ENCODE measurements around the gene TFCP2L1.
"Not testable (repeated sequence)": the region's sequence is repeated elsewhere in the genome, so short reads cannot be mapped to it uniquely, and the experiment has no call there.

The TFCP2L1 gene

GRCh38 chr2:121307048-121307447 lies 22.0 kb upstream of the TFCP2L1 start:
- DNase-seq (ENCODE audit: low spot score in 2 of 2) (no peak), ATAC-seq (ENCODE audit: low read depth) (no peak)
- Mint-ChIP-seq H3K27me3 (peaks cover 17% of the 10 kb centered on the region), H3K27ac (no peak overlapping the region), H3K9me3 (peaks cover 4% of the 10 kb centered on the region), H3K4me1 (no peaks in the 10 kb centered on the region), H3K4me3 (no peak overlapping the region), H3K36me3 (no peaks in the 10 kb centered on the region)

- Mint-ChIP-seq H3K27ac (no peak overlapping the region), H3K9me3 (peaks cover 6% of the 10 kb centered on the region), H3K4me1 (no peaks in the 10 kb centered on the region), H3K4me3 (no peak overlapping the region), H3K27me3 (peaks cover 23% of the 10 kb centered on the region), H3K36me3 (peaks cover 2% of the 10 kb centered on the region)
- ATAC-seq (ENCODE audit: low read depth), result no peak
- DNase-seq (ENCODE audit: low spot score in 2 of 2), result no peak
Observed at GRCh38 chr2:121304941-121305340, 19.9 kb upstream of the TFCP2L1 start.

GRCh38 chr2:121303531-121304263 lies 18.7 kb upstream of the TFCP2L1 start:
- Mint-ChIP-seq H3K36me3 (peaks cover 2% of the 10 kb centered on the region), H3K4me3 (no peak overlapping the region), H3K27me3 (peaks cover 25% of the 10 kb centered on the region), H3K4me1 (no peaks in the 10 kb centered on the region), H3K9me3 (peaks cover 6% of the 10 kb centered on the region), H3K27ac (no peak overlapping the region)
- no peak for DNase-seq (ENCODE audit: low spot score in 2 of 2)
- no peak for ATAC-seq (ENCODE audit: low read depth)

GRCh38 chr2:121301190-121301589 lies 16.2 kb upstream of the TFCP2L1 start:
- H3K4me1 Mint-ChIP-seq, result not testable (repeated sequence)

GRCh38 chr2:121298476-121298875 lies 13.5 kb upstream of the TFCP2L1 start:
- H3K4me1 Mint-ChIP-seq, result peaks cover 2% of the 10 kb centered on the region
- ATAC-seq (ENCODE audit: low read depth) (no peak), DNase-seq (ENCODE audit: low spot score in 2 of 2) (no peak)
- H3K36me3 Mint-ChIP-seq, result peaks cover 4% of the 10 kb centered on the region
- peaks cover 3% of the 10 kb centered on the region for H3K9me3 Mint-ChIP-seq
- no peak overlapping the region for H3K4me3 Mint-ChIP-seq
- peaks cover 10% of the 10 kb centered on the region for H3K27me3 Mint-ChIP-seq
- no peak overlapping the region for H3K27ac Mint-ChIP-seq

More at GRCh38 chr2:121301190-121301589, 16.2 kb upstream of the TFCP2L1 start:
- not testable (repeated sequence) for H3K4me3 Mint-ChIP-seq; H3K27ac Mint-ChIP-seq; H3K36me3 Mint-ChIP-seq; ATAC-seq (ENCODE audit: low read depth); H3K9me3 Mint-ChIP-seq; DNase-seq (ENCODE audit: low spot score in 2 of 2)
- peaks cover 22% of the 10 kb centered on the region for H3K27me3 Mint-ChIP-seq

- H3K4me3 Mint-ChIP-seq; H3K4me1 Mint-ChIP-seq; H3K27ac Mint-ChIP-seq; H3K36me3 Mint-ChIP-seq; ATAC-seq (ENCODE audit: low read depth); DNase-seq (ENCODE audit: low spot score in 2 of 2); H3K9me3 Mint-ChIP-seq: not testable (repeated sequence)
- H3K27me3 Mint-ChIP-seq, result peaks cover 12% of the 10 kb centered on the region
Observed at GRCh38 chr2:121297866-121298265, 12.9 kb upstream of the TFCP2L1 start.

GRCh38 chr2:121297217-121297830 lies 12.3 kb upstream of the TFCP2L1 start:
- Mint-ChIP-seq H3K4me3 (no peak overlapping the region), H3K27ac (no peak overlapping the region), H3K9me3 (peaks cover 3% of the 10 kb centered on the region), H3K36me3 (peaks cover 4% of the 10 kb centered on the region), H3K27me3 (peaks cover 12% of the 10 kb centered on the region), H3K4me1 (peaks cover 2% of the 10 kb centered on the region)
- ATAC-seq (ENCODE audit: low read depth) (peak; percentile 45), DNase-seq (ENCODE audit: low spot score in 2 of 2) (no peak)

- Mint-ChIP-seq H3K9me3 (peaks cover 2% of the 10 kb centered on the region), H3K4me1 (peaks cover 2% of the 10 kb centered on the region), H3K27me3 (peaks cover 9% of the 10 kb centered on the region)
Observed at GRCh38 chr2:121295911-121296650, 11.1 kb upstream of the TFCP2L1 start.

GRCh38 chr2:121294881-121295840 lies 10.2 kb upstream of the TFCP2L1 start:
- H3K27ac Mint-ChIP-seq, result no peak overlapping the region
- no peak overlapping the region for H3K4me3 Mint-ChIP-seq
- H3K4me1 Mint-ChIP-seq, result peaks cover 2% of the 10 kb centered on the region
- no peaks in the 10 kb centered on the region for H3K9me3 Mint-ChIP-seq
- peaks cover 7% of the 10 kb centered on the region for H3K27me3 Mint-ChIP-seq
- H3K36me3 Mint-ChIP-seq, result peaks cover 2% of the 10 kb centered on the region
- no peak for DNase-seq (ENCODE audit: low spot score in 2 of 2)
- ATAC-seq (ENCODE audit: low read depth), result no peak

More at GRCh38 chr2:121295911-121296650, 11.1 kb upstream of the TFCP2L1 start:
- peaks cover 3% of the 10 kb centered on the region for H3K36me3 Mint-ChIP-seq
- no peak overlapping the region for H3K27ac Mint-ChIP-seq
- no peak for ATAC-seq (ENCODE audit: low read depth)
- H3K4me3 Mint-ChIP-seq, result no peak overlapping the region
- no peak for DNase-seq (ENCODE audit: low spot score in 2 of 2)

- DNase-seq (ENCODE audit: low spot score in 2 of 2), result no peak
- H3K36me3 Mint-ChIP-seq, result peaks cover 2% of the 10 kb centered on the region
- ATAC-seq (ENCODE audit: low read depth), result no peak
- no peaks in the 10 kb centered on the region for H3K9me3 Mint-ChIP-seq
- H3K27me3 Mint-ChIP-seq, result peaks cover 6% of the 10 kb centered on the region
- H3K27ac Mint-ChIP-seq, result no peak overlapping the region
- H3K4me3 Mint-ChIP-seq, result no peak overlapping the region
- H3K4me1 Mint-ChIP-seq, result peaks cover 2% of the 10 kb centered on the region
Observed at GRCh38 chr2:121293450-121294325, 8.7 kb upstream of the TFCP2L1 start.

GRCh38 chr2:121291251-121291580 lies 6.2 kb upstream of the TFCP2L1 start:
- Mint-ChIP-seq H3K4me3 (no peak overlapping the region), H3K36me3 (no peaks in the 10 kb centered on the region), H3K27ac (no peak overlapping the region), H3K4me1 (peaks cover 6% of the 10 kb centered on the region), H3K9me3 (no peaks in the 10 kb centered on the region), H3K27me3 (peaks cover 4% of the 10 kb centered on the region)
- ATAC-seq (ENCODE audit: low read depth) (no peak), DNase-seq (ENCODE audit: low spot score in 2 of 2) (no peak)

GRCh38 chr2:121289271-121289670 lies 4.3 kb upstream of the TFCP2L1 start:
- Mint-ChIP-seq H3K27me3 (peaks cover 5% of the 10 kb centered on the region), H3K4me1 (peaks cover 10% of the 10 kb centered on the region), H3K9me3 (no peaks in the 10 kb centered on the region), H3K27ac (no peak overlapping the region), H3K36me3 (no peaks in the 10 kb centered on the region), H3K4me3 (no peak overlapping the region)
- DNase-seq (ENCODE audit: low spot score in 2 of 2) (no peak), ATAC-seq (ENCODE audit: low read depth) (no peak)

Measured in memory B cell (primary cell).